D721Med (cell line): ENCODE results near the gene INTS7.
"Not testable (repeated sequence)": the region's sequence is repeated elsewhere in the genome, so short reads cannot be mapped to it uniquely, and the experiment has no call there.

Experiments
- DNase-seq: peaks from one replicate; pipeline ENCODE4 v3.0.0; 2011; ENCODE audit warnings: low spot score; ENCODE audit not compliant: insufficient read length
- FAIRE-seq: peaks from 2 replicates; lab custom pipeline; 2011; peaks lifted over from hg19 to GRCh38; lab: Jason Lieb, UNC
- TF ChIP-seq, protein P1 (sequence below): IDR thresholded peaks from 2 replicates; pipeline ENCODE4 v1.5.1; 2012; ENCODE audit warnings: mild to moderate bottlenecking, control low read depth; ENCODE audit not compliant: insufficient read depth; ENCODE audit errors: missing control alignments

The INTS7 gene

DNA sequence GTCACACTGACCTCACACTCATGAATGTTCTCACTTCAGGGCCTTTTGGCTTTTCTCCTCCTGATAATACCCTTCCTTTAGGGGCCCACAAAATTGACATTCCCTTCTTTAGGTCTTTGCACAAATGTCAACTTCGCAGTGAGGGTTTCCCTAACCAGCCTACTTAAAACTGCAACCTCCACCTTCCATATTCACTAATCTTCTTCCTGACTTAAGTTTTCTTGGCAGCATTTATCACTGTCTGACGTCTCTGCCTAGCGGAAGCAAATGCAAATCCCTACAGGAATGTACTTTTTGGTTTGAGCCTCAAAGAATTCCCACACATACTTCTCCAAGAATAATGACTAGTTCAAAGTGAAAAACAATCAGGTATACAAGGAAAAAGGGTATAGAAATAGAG lies 32.8 kb downstream of the INTS7 start:
- DNase-seq (no peak), FAIRE-seq (no peak)
- TF ChIP-seq, protein P1, sequence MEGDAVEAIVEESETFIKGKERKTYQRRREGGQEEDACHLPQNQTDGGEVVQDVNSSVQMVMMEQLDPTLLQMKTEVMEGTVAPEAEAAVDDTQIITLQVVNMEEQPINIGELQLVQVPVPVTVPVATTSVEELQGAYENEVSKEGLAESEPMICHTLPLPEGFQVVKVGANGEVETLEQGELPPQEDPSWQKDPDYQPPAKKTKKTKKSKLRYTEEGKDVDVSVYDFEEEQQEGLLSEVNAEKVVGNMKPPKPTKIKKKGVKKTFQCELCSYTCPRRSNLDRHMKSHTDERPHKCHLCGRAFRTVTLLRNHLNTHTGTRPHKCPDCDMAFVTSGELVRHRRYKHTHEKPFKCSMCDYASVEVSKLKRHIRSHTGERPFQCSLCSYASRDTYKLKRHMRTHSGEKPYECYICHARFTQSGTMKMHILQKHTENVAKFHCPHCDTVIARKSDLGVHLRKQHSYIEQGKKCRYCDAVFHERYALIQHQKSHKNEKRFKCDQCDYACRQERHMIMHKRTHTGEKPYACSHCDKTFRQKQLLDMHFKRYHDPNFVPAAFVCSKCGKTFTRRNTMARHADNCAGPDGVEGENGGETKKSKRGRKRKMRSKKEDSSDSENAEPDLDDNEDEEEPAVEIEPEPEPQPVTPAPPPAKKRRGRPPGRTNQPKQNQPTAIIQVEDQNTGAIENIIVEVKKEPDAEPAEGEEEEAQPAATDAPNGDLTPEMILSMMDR = no peak

DNA sequence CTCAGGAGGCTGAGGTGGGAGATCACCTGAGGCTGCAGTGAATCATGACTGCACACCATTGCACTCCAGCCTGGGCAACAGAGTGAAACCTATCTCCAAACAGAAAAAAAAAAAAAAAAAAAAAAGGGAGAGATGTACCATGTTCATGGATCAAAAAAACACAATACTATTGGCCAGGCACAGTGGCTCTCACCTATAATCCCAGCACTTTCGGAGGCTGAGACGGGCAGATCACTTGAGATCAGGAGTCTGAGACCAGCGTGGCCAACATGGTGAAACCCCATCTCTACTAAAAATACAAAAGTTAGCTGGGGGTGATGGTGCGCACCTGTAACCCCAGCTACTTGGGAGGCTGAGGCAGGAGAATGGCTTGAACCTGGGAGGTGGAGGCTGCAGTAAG lies 37.9 kb downstream of the INTS7 start:
- not testable (repeated sequence) for DNase-seq, FAIRE-seq

DNA sequence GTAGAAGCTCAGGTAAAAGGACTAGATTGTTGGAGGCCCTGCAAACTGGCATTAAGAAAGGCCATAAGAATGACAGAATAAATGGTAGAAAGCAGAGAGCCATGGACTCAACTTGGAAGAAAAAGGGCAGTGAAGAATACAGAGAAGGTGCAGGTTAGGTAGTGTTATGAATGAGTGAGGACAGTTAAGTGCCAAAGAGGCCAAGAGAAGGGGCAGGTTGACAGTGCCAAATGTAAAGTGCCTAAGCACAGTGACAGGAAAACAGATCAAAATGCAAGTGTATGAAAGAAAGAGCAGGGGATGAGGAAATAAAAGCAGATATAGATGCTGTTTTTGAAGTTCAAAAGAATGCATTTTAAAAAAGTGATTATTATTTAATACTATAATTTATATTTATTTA lies 43.7 kb downstream of the INTS7 start:
- DNase-seq = no peak
- no peak for FAIRE-seq
- TF ChIP-seq, protein P1 = no peak

DNA sequence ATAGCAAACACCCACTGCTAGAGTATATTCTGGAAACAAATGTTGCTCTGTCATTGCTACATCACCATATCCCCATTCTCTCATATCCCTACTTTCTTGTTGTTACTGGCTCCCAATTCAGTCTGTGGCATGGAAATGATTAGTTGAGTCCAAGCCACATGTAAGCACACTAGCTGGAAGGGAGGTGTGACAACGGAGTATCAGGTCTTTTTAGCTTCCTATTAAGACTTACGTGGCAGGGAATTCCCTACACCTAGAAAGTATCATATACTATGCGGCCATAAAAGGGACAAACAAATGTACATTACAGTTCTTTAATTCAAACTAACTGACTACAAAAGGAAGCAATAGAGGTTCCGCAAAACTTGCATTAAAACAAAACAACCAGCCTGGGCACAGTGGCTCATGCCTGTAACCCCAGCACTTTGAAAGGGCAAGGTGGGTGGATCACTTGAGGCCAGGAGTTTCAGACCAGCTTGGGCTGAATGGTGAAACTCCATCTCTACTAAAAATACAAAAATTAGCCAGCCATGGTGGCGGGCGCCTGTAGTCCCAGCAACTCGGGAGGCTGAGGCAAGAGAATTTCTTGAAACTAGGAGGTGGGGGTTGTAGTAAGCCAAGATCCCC lies 48.6 kb downstream of the INTS7 start:
- DNase-seq (no peak), FAIRE-seq (no peak)
- TF ChIP-seq, protein P1 = no peak

DNA sequence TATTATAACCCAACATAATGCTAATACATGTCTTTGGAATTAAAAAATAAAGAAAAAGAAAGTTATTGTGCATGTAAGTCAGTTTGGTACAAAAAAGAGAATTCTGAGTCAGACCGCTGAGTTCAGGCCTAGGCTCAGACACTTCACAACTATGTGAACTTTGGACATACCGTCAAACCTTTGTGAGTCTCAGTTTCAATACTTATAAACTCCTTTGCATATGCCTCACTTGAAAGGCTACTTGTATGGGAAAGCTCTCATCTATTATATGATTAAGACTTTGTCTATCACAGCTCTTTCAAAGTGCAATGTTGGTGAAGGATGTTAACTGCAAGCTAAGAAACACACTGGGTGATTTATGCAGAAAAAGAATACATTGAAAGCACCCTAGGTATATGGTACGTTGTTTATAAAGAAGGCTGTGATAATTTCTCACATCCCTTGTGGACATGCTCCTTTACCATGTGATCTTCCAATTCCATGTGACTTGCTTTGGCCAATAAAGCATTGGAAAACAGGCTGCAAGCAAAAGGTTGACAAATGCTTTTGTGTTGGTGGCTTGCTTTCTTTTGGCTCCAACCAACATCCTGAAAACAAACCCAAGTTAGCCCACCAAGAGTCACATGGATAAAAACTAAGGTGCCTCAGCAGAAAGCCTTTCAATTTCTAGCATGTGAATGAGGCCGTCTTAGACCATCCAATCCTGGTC lies 49.6 kb downstream of the INTS7 start:
- FAIRE-seq (peak; percentile 16), DNase-seq (no peak)
- TF ChIP-seq, protein P1 = no peak

DNA sequence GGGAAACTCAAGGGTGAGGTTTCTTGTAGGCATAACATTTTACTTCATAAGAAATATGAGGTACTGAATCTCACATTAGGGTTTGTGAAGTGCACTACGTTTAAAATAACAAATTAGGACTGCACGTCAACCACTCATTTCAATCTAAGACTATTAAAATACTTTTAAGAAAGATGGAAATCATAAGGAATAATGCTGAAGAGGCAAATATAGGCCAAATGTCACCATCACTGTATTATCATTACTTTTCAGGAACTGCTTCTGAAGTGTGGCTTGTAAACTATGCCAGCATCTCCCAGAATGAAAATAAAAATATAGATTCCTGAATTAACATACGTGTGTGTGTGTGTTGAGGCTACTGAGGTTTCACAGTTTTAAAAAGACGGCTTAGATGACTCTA lies 56.8 kb downstream of the INTS7 start:
- FAIRE-seq = no peak
- TF ChIP-seq, protein P1 = no peak
- DNase-seq = no peak

DNA sequence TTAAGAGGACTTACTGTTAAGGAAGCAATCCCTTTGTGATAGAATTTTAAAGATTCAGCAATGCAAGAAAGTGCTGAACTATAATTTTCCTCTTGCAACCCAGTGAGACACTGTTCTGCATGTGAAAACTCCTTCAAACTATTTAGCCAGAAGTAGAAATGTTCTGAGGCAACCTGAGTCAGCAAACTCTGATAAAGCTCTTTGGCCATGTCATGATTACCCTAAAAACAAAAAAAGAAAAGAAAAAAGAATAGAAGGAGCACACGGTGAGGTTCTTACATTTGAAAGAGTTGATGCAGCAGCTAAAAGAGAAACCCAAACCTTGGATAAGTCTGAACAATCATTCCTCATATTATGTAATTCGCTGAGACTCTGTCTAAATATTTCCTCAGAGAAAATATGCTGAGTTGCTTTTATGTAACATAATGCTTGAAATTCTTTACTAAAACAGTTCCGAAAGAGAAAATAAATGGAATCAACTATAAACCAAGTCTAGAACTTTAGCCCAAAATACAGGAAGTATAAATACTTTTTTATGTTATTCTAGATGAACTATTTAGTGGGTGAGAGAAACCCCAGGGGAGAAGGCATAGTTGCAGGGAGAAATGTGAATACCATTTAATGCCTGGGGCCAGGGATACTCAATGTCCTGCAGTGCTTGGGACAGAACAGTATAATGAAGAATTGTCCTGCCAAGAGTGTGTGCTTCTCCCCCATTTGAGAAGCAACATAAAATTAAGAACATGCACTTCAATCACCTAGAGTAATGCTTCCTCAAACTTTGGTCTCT lies 60.0 kb downstream of the INTS7 start:
- no peak for DNase-seq
- TF ChIP-seq, protein P1 = no peak
- FAIRE-seq = no peak
